Stimulated activated CD4-positive, alpha-beta T cell treated with anti-CD3 and anti-CD28 coated beads, Interleukin-4, amount 100 ng/mL, for 48 hours (primary cell): Measurements from ENCODE around the gene TMEM203.
A peak's percentile ranks its signal among the peaks of the same experiment; 100 is the strongest.

ENCODE experiments used
- DNase-seq, 2 donors: peaks; one replicate each; pipeline ENCODE4 v3.0.0-alpha.2; 2020; ENCODE audit warnings: low read depth in 2 of 2

Gene TMEM203

DNA sequence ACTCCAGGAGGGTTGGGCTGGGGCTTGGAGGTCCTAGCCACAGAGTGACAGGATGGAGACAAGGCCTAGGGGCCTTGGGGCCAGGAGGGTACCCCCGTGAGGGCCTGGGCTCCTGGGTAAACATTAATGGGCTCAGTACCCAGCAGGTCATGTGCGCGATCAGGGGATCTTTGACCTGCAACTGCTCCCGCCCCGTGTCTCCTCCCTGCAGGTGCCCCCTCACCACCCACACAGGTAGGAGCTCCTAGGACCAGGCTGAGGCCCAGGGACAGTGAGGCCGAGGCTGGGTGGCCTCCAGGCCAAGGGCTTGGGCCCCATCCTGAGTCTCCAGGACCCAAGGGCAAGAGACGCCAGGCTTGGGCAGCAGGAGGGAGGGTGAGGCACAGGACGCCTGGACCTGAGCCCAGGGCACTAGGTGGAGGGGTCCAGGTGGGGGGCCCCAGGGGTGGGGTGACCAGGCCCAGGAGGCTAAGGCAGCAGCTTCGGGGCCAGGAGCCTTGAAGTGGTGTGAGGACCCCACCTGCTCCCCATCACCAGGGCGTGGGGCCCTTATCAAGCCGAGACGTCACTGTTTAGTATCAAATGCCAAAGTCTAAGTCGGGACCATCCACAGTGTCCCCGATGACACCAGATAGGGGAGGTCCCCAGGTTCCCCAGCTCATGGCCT lies 25.4 kb upstream of the TMEM203 start, which contains the start of gene SLC34A3:
Gene SLC34A3, plus strand, starts transcription at position 197 of the 667 bp plus-strand sequence. CDS start 802 bp downstream, outside the sequence.
- no peak for DNase-seq

DNA sequence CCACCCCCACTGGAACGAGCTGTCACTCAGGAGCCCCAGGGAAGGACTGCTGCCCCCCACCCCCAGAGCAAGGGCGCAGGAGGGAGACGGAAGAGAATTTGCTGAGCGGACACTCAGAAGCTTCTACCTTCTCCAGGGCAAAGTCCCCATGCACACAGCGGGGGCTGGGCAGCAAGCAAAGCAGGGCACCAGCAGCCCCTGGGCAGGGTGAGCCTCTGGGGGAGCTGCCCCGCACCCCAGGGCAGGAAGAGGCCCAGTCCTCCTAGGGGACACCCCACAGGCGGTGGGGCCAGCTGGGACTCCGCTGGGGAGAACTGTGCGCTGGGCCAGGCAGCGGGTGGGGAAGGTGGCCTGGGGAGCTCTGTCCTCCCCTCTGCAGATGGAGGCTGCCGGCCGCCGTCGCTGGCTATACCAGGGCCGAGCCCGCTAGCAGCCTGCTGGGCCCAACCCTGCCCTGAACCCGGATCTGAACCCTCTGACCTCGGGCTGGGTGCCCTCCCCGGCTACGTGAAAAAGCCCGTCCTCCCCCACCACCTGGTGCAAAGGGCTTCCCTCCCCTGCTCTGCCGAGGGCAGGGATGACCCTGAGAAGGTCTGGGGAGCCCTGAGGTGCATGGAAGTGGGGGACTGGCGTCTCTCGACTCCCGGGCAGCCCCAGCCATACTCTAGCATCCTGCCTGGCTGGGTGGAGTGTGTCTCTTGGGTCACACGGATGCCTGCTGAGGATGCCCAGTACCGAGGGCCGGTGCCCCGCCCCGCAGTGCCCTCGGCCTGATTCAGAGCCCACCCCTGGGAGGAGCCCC lies 24.7 kb upstream of the TMEM203 start:
- DNase-seq, result no peak

DNA sequence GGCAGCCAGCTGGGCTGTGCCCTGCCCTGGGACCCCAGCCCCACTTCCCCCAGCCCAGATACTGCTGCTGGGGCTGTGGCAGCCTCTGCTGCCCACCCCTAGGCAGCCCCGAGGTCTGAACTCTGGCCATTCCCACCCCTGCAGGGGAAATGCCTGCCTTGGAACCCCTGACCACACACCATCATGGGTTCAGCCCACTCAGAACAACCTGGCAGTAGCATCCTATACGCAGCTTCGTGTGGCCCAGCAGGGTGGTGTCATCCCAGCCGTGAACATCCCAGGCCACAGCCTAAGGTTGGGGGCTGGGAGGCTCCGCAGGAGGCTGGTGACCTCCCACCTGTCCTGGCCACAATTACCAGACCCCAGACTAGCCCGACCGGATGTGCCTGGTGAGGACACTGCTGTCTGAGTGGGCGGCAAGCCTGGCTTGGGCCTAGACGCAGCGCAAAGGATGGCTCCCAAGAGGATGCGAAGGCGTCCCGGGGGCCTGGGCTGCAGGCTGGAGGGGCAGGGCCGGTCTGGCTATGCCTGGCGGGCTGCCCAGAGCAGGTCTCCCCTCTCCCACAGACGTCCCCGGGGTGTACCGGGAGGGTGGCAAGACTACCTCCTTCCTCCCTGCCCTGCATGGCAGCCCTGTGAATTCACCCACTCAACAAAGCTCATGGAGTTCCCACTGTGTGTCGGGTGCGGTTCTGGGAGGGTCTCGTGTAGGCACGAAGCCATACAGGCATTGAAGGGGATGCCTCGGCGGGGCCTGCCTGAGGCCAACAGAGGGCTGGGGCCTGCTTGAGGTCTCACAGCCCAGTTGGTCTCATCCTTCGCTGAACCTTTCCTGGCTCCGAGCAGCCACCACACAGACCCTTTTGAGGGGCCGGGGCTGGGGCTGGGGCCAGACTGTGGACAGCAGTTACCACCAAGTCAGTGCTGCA lies 23.8 kb upstream of the TMEM203 start:
- no peak for DNase-seq

DNA sequence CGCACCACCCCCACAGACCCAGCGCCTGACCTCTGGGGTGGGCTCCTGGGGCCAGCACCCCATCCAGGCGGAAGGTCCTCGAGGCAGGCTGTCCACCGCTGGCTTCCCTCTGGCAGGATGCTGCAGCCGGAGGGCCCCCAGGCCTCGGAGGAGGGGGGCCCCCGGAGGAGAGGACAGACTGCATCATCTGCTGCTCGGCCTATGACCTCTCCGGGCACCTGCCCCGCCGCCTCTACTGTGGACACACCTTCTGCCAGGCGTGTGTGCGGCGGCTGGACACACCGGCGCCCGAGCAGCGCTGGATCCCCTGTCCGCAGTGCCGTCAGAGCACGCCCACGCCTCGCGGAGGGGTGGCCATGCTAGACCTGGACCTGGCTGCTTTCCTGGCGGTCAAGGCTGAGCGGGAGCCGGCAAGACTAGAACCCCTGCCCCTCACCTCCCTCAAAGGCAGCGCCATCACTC lies 23.1 kb upstream of the TMEM203 start:
- DNase-seq, result no peak

DNA sequence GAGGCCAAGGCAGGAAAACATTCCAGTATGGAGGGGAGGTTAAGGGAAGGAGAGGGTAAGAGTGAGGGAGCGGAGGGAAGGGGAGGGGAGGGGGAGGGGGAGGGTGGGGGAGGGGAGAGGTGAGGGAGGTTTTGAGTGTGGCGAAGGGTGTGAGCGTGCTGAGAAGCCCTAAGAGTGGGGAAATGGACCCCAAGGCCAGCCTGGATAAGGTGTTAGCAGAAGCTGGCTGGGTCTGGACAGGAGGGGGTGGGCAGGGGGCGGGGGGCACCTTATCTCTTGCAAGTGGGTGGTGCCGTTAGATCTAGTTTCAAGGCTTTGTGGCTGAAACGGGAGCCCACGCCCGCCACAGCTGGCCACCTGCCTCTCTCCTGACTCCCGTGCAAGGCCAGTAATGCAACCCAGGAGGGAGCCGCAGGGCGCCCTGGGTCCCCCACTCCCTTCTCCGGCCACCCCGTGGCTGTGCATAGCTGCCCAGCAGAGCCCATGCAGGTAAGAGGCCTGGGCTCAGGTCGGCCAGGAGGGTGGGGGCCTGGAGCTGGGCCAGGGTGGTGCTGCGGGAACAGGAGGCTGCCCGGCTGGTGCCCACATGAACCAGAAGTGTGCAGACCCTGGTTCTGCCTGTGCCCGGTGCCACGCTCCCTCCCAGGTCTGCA lies 22.5 kb upstream of the TMEM203 start:
- DNase-seq, result no peak

DNA sequence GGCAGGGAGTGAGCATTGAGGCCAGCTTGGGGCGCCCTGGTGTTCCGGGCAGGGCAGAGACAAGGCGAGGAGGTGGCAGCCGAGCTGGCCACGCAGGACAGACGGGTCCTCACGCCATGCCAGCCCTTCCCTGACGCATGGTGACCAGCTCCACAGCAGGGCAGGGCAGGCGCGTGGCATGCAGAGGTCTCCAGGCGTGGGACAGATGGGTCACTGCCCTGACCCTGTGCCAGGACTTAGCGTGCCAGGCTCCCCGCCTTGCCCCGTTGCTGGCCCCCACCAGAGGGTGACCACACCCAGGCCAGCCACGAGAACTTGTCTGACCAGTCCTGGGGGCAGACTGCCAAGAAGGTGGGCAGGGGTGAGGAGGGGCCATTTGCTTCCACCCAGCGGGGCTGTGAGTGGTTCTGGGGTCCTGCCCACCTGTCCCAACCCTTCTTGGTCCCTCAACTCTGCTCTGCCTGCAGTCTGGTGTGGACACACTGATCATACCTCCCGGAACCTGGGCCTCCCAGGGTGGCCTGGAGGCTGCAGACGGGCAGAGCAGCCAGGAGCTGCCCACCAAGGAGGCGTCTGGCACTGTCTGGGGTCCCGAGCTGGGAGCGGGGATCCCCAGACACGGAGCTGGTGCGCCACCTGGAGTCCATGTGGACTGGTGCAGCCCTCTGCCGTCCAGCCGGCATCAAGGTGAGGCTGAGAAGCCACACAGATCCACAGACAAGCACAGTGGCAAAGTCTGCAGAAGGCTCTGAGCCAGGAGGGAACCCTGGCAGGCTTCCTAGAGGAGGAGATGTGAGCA lies 21.8 kb upstream of the TMEM203 start, which contains the start of gene RNF224:
Gene RNF224, plus strand, starts transcription at position 449 of the 799 bp plus-strand sequence. CDS start 834 bp downstream, outside the sequence.
- peak; percentile 73 to 80 for DNase-seq

DNA sequence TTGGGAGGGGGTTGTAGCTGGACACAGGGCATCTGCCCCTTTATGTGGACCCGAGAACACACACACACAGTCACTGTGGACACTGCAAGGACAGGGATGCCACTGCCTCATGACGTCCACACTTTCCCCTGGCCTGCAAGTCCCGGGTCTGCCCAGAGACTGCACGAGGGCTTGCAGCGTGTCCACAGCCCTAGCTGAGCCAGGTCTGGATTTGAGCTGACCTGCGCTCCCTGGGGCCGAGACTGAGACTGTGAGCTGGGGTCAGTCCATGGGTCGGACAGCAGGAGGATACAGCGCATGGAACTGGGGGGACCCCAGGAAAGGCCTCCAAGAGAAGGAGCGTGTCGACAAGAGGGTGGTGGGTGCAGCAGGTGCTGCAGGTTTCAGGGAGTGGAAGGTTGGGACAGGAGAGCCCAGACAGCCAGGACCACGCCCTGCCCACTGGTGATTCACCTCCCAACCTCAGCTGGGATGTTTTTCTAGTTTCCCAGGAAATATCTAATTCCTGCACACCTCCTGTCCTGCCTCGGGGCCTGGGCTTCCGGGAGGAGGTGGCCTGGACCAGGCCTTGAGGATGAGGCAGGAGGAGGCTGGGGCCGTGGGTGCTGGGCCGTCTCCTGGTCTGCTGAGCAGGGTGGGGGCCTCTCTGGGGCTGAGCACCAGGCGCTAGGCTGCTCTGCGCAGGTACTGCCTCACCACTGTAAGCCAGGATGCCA lies 21.0 kb upstream of the TMEM203 start:
- DNase-seq, result no peak

DNA sequence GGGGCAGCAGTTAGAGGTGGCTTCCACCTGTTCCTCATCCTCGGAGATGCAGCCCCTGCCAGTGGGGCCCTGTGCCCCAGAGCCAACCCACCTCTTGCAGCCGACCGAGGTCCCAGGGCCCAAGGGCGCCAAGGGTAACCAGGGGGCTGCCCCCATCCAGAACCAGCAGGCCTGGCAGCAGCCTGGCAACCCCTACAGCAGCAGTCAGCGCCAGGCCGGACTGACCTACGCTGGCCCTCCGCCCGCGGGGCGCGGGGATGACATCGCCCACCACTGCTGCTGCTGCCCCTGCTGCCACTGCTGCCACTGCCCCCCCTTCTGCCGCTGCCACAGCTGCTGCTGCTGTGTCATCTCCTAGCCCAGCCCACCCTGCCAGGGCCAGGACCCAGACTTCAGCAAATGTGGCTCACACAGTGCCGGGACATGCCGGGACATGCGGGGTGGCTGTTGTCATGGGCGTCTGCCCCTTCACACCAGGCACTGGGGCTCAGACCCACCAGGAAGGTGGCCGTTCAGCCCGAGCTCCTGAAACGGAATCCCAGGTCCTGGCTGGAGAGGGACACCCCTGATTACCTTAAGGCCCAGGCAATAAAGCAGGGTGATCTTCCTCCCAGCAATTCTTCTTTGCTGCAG lies 20.4 kb upstream of the TMEM203 start:
- DNase-seq, result no peak

DNA sequence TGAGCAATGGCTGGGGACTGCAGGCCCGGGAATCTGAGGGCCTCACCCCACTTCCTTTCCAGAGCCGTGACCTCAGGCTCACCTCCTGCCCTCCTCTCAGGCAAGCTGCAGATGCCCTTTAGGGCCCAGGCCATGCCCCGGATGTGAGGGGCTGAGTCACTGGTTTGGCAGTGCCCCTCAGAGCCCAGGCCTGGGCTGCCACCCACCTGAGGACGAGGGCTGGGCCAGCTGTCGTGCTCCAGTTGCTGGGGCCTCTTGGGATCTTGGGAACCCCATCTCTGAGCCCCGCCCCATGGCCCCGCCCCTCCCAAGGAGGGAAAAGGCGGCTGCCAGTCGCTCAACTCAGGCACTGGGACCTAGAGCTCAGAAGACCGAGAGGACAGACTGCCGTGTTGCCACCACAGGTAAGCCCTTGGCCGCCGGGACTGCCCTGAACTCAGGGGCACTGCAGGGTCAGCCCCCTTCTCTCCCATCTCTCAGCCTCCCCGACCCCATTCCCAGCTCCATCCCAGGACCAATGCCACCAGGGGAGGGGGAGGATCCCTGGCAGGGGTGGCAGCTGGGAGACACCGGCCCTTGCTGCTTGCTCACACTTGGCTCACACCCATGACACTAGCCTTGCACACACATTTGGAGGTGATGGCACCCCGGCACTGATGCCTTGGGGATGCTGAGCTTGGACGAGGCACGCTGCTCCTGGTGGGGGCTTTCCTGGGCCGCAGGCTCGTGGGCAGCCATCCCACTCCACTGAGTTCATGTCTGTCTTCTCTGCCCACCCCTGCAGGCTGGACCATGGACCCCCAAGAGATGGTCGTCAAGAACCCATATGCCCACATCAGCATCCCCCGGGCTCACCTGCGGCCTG lies 19.6 kb upstream of the TMEM203 start, which contains the start of gene CYSRT1:
Gene CYSRT1, plus strand, starts transcription at position 345 of the 865 bp plus-strand sequence. Its CDS starts 448 bp downstream, at position 793.
- no peak for DNase-seq

DNA sequence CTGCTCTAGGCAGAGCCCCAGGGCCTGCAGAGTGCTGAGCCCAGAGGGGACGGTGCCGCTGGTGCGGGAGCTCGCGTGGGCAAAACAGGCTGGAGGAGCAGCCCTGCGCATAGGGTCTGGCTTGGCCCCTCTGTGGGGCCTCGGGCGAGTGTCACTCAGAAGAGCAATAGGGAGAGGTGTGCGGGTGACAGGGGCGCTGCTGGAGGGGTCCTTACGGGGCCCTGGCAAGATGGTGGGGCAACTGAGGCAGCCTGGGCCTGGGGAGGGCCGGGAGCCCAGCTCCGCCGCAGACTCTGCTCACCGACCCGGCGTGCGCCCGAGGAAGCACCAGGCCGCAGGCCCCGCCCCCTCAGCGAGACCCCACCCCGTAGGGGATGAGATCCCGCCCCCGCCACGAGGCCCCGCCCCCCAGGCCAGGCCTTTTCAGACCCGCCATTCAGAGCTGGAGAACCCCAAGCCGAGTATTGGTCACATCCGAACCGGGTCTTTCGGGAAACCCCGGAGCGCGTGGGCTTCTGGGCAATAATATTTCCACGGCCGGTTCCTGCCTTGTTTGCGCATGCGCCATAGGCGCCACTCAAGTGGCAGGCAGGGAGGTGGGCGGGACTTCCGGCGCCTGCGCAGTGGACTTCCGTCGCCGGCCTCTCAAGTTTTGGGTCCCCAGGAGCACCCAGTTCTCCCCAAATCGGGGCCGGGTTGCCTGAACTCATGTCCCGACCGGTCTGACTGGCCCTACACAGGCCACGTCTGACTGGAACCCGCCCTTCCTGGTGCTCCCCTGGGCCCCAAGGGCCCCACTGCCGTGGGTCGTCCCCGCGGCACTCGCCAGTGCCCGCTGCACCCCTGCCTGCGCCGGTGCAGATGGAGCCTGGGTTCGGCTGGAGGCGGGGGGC lies 17.9 kb upstream of the TMEM203 start:
- peak; percentile 97 to 100 for DNase-seq

DNA sequence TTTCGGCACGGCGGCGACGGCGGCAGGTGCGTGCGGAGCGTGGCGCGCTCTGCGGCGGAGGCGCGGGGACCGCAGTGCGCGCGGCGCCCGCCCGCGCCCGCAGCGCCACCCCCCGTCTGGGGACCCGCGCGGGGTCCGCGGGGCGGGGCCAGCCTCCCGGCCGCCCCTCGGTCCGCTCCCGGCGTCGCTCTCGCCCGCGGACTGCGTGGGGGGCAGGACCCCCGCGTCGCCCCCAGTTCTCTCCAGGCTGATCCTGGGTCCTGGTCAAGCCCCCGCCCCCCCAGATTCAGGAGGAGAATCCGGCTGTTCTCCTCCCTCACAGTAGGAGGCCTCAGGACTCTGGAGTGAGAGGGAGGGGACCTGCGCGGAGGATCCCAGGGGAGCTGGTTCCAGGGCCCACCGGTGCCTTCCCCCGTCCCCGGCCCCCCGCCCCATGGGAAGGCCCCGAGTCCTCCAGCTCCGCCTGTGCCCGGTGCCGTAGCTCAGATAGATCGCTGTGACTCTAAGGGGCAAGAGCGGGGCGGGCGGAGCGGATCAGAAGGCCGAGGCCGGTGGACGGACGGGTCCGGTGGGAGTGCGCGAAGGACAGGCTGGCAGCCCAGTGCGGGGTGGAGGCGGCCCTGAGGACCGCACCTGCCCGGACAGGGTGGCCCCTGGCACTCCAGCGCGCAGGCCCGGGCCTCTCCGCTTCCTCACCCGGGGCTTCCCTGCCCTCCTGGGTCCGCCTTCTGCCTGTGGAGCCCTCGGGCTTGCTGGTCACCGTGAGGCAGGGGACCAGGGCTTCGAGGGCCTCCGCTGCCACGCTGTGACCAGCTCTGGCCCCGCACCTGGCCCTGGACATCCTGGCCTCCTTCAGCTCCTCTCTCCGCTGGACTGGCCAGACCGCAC lies 17.0 kb upstream of the TMEM203 start, which contains the start of gene RNF208:
Gene RNF208, minus strand, starts transcription at position 51 of the 888 bp plus-strand sequence. CDS start 1,028 bp downstream, outside the sequence.
- no peak for DNase-seq

DNA sequence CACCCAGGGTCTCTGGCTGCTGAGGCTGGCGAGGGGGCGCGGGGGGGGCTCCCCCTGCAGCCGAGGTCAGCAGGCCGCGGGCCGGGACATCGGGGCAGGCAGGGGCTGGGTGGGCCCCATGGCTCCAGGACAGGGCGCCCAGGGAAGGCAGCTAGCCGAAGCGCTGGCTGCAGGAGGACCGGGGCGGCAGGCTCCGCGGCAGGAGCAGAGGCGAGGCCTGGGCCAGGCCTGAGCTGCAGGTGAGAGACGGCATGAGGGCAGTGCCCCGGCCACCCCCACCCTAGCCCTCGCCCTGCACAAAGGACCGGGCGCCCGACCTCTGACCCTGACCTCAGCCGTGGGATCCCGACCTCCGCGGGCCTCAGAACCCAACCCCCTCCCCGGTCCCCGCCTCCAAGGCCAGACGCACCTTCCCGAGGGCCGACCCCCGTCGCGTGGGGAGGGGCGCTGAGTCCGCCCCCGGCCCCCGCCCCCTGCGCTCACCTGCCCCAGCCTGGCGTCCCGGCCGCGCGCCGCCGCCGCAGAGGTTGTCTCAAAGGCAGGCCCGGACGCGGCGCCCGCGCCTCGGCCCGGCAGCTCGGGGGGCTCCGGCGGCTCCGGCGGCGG lies 16.2 kb upstream of the TMEM203 start:
- DNase-seq, result no peak

DNA sequence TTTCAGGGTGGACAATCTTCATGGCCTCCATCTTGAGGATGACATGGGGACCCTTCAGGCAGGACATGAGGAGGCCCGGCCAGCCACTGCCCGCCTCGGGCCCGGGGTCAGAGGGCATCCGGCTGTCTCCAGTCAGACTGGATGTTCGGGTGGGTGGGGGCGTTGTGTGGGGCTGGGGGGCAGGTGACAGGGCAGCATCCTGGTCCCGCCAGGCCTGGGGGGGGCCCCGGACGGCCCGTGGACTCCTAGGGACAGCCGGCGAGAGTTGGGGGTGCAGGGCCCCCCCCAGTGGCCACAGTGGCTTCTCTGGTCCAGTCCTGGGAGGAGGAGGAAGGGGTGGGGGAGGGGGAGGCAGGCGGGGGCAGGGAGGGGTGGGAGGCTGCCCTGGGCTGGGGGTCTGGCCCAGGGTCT lies 15.7 kb upstream of the TMEM203 start:
- DNase-seq, result no peak

DNA sequence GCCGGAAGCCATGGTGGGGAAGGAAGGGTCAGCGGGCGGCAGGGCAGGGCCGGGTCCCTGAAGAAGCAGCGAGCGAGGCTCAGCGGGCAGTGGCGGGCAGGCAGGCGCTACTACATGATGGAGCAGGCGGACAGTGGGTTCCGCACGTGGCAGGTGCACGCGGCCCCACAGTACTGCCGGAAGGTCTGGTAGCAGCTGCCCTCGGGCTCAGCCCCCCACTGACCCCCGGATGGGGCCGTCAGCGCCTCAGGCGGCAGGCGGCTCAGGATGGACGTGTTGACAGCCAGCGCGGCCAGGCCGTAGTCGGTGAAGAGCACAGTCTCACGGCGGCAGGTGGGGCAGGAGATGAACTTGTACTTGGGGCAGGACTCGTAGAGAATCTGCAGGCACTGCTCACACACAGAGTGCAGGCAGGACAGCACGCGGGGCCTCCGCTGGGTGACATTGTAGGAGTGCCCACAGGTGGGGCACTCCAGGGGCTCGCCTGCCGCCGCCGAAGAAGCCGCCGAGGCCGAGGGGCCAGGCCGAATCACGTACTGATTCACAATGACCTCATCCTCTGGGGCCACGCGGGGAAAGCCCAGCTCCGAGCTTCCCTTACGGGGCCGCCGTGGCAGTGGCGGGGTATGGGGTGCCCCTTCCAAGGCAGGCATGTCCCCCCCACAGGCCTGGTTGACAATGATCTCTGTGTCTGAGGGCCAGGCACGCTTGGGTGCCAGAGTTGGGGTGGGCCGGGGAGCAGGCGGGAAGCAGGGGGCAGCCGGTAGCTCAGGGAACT lies 15.1 kb upstream of the TMEM203 start:
- no peak for DNase-seq
